Measurements from ENCODE around the gene RFLNA. TPM values are rescaled to one million over a fixed set of nuclear protein-coding genes. Genes with fewer than 3 reads are reported as not detected.

The RFLNA gene
- total and polyA plus RNA-seq, 2 of the 13 experiments (the other 11 are each of a cell fraction or from before 2014, with no cell fraction given), result not detected

DNA sequence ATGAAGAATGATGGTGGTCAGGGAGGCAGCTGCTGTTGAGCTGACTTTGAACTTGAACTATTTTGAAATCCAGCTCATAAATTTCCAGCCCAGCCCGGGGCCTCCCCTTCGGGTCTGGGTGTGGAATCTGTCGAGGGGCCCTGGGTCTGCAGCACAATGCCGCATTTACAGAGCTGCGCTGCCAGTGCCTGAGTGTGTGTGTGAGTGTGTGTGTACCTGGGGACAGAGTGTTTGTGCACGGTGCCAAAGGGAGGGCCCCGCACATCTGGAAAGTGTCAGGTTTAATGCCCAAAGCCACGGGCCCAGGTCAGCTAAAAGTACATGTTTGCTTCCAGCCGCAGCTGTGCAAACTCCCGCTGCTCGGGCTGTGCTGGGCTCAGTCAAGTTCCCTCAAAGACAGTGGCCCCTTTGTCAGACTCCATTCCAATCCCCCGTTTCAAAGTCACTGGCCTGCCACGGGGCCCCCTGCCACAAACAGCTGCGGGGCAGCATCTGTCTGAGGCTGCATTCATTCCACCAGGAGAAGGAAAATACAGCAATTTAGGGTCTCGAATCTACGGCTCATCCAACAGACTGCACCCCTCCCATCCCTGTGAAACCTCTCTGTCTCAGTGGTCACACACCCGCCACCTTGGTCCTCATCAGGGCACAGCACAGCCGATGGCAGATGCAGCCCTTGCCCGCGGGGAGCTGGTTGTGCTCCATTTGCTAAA, 16.3 kb upstream of the RFLNA start (continued):
- TF ChIP-seq, protein P1, sequence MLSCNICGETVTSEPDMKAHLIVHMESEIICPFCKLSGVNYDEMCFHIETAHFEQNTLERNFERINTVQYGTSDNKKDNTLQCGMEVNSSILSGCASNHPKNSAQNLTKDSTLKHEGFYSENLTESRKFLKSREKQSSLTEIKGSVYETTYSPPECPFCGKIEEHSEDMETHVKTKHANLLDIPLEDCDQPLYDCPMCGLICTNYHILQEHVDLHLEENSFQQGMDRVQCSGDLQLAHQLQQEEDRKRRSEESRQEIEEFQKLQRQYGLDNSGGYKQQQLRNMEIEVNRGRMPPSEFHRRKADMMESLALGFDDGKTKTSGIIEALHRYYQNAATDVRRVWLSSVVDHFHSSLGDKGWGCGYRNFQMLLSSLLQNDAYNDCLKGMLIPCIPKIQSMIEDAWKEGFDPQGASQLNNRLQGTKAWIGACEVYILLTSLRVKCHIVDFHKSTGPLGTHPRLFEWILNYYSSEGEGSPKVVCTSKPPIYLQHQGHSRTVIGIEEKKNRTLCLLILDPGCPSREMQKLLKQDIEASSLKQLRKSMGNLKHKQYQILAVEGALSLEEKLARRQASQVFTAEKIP (CRISPR knock-in tag; IDR thresholded peaks at IDR 0.05; ENCODE audit: borderline replicate concordance), result no peak
- peak; percentile 10 for TF ChIP-seq YY1 (IDR thresholded peaks at IDR 0.05; ENCODE audit: insufficient read depth, insufficient replicate concordance, low read depth, low read length)
- 0 out of 2 replicates have a peak, but pooled peaks have one; percentile 52 for TF ChIP-seq MEIS1 (CRISPR knock-in tag; IDR thresholded peaks at IDR 0.05; ENCODE audit: borderline replicate concordance)
- 0 out of 2 replicates have a peak, but pooled peaks have one; percentile 17 for TF ChIP-seq SP4 (CRISPR knock-in tag; IDR thresholded peaks at IDR 0.05)
- TF ChIP-seq, protein P2, sequence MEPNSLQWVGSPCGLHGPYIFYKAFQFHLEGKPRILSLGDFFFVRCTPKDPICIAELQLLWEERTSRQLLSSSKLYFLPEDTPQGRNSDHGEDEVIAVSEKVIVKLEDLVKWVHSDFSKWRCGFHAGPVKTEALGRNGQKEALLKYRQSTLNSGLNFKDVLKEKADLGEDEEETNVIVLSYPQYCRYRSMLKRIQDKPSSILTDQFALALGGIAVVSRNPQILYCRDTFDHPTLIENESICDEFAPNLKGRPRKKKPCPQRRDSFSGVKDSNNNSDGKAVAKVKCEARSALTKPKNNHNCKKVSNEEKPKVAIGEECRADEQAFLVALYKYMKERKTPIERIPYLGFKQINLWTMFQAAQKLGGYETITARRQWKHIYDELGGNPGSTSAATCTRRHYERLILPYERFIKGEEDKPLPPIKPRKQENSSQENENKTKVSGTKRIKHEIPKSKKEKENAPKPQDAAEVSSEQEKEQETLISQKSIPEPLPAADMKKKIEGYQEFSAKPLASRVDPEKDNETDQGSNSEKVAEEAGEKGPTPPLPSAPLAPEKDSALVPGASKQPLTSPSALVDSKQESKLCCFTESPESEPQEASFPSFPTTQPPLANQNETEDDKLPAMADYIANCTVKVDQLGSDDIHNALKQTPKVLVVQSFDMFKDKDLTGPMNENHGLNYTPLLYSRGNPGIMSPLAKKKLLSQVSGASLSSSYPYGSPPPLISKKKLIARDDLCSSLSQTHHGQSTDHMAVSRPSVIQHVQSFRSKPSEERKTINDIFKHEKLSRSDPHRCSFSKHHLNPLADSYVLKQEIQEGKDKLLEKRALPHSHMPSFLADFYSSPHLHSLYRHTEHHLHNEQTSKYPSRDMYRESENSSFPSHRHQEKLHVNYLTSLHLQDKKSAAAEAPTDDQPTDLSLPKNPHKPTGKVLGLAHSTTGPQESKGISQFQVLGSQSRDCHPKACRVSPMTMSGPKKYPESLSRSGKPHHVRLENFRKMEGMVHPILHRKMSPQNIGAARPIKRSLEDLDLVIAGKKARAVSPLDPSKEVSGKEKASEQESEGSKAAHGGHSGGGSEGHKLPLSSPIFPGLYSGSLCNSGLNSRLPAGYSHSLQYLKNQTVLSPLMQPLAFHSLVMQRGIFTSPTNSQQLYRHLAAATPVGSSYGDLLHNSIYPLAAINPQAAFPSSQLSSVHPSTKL (CRISPR knock-in tag; IDR thresholded peaks at IDR 0.05), result peak; percentile 67; the same call in 1 of the 2 replicates
- no peak; the same call in 1 of the 2 replicates for TF ChIP-seq KDM5B (CRISPR knock-in tag; IDR thresholded peaks at IDR 0.05; ENCODE audit: borderline replicate concordance)
- TF ChIP-seq HOXA3 (CRISPR knock-in tag; IDR thresholded peaks at IDR 0.05), result peak; percentile 75
- TF ChIP-seq GLI4 (CRISPR knock-in tag; IDR thresholded peaks at IDR 0.05; ENCODE audit: borderline replicate concordance), result no peak
- peak; percentile 96 for TF ChIP-seq NCOR1 (IDR thresholded peaks at IDR 0.05; ENCODE audit: borderline replicate concordance, low read length)
- TF ChIP-seq, protein P3, sequence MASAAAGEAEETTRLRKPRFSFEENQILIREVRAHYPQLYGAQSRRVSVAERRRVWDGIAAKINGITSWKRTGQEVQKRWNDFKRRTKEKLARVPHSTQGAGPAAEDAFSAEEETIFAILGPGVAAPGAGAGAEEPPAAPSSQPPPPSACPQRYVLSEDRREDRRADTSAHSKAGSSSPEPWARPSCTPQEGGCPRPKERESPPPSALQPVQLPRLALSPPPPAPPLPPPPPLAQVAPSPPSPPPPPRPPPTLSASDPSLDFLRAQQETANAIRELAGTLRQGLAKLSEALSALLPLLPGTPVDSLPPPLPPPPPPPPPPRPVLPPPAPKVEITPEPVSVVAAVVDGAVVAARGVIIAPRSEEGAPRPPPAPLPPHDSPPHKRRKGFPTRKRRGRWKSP (CRISPR knock-in tag; IDR thresholded peaks at IDR 0.05), result peak; percentile 56; the same call in 1 of the 2 replicates
- TF ChIP-seq ZNF264 (CRISPR knock-in tag; IDR thresholded peaks at IDR 0.05), result peak; percentile 52; the same call in 1 of the 2 replicates
- peak; percentile 59; the same call in 1 of the 2 replicates for TF ChIP-seq NR1H2 (CRISPR knock-in tag; IDR thresholded peaks at IDR 0.05; ENCODE audit: borderline replicate concordance, low read depth)
- TF ChIP-seq SRY (CRISPR knock-in tag; IDR thresholded peaks at IDR 0.05), result peak; percentile 30; the same call in 1 of the 2 replicates
- TF ChIP-seq SIX1 (CRISPR knock-in tag; IDR thresholded peaks at IDR 0.05; ENCODE audit: borderline replicate concordance), result peak; percentile 18; the same call in 1 of the 2 replicates
- TF ChIP-seq, protein P4, sequence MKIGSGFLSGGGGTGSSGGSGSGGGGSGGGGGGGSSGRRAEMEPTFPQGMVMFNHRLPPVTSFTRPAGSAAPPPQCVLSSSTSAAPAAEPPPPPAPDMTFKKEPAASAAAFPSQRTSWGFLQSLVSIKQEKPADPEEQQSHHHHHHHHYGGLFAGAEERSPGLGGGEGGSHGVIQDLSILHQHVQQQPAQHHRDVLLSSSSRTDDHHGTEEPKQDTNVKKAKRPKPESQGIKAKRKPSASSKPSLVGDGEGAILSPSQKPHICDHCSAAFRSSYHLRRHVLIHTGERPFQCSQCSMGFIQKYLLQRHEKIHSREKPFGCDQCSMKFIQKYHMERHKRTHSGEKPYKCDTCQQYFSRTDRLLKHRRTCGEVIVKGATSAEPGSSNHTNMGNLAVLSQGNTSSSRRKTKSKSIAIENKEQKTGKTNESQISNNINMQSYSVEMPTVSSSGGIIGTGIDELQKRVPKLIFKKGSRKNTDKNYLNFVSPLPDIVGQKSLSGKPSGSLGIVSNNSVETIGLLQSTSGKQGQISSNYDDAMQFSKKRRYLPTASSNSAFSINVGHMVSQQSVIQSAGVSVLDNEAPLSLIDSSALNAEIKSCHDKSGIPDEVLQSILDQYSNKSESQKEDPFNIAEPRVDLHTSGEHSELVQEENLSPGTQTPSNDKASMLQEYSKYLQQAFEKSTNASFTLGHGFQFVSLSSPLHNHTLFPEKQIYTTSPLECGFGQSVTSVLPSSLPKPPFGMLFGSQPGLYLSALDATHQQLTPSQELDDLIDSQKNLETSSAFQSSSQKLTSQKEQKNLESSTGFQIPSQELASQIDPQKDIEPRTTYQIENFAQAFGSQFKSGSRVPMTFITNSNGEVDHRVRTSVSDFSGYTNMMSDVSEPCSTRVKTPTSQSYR (CRISPR knock-in tag; IDR thresholded peaks at IDR 0.05; ENCODE audit: borderline replicate concordance), result no peak; the same call in 1 of the 2 replicates
- TF ChIP-seq, protein P5, sequence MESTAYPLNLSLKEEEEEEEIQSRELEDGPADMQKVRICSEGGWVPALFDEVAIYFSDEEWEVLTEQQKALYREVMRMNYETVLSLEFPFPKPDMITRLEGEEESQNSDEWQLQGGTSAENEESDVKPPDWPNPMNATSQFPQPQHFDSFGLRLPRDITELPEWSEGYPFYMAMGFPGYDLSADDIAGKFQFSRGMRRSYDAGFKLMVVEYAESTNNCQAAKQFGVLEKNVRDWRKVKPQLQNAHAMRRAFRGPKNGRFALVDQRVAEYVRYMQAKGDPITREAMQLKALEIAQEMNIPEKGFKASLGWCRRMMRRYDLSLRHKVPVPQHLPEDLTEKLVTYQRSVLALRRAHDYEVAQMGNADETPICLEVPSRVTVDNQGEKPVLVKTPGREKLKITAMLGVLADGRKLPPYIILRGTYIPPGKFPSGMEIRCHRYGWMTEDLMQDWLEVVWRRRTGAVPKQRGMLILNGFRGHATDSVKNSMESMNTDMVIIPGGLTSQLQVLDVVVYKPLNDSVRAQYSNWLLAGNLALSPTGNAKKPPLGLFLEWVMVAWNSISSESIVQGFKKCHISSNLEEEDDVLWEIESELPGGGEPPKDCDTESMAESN (CRISPR knock-in tag; conservative IDR thresholded peaks at IDR 0.05), result peak; percentile 76
